ENCODE data around the gene MYO10.

DNA sequence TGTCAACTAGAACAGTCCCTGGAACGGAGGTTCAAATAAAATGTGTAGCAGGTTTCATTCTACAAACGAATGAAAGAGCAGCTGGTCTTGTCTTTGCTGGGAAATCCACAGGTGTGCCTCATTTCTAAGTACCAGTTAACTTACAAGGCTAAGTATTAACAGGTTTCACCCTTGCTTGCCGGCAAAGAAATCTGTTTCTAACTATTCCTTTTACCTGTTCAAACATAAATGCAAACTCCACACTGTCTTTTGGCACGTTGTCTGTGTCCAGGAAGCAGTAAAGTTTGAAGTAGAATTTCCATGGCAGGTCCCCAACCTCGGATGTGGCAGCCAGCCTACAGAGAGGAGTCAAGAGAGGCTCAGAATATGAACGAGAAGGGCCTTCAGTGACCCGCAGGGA, 264.9 kb downstream of the MYO10 start:
- TF ChIP-seq EZH2 (IDR thresholded peaks at IDR 0.05; ENCODE audit: low read depth, unreplicated experiment) (no peak), CTCF (conservative IDR thresholded peaks at IDR 0.05; ENCODE audit: low read depth in 2 of 2) (no peak), POLR2AphosphoS5 (IDR thresholded peaks at IDR 0.05; ENCODE audit: low read depth) (no peak), EZH2phosphoT487 (IDR thresholded peaks at IDR 0.05; ENCODE audit: unreplicated experiment) (no peak), ZNF114 (CRISPR knock-in tag; IDR thresholded peaks at IDR 0.05) (no peak), JUNB (IDR thresholded peaks at IDR 0.05; ENCODE audit: unreplicated experiment) (no peak), CREB1 (CRISPR knock-in tag; IDR thresholded peaks at IDR 0.05; ENCODE audit: low read depth) (no peak), NANOG (IDR thresholded peaks at IDR 0.05; ENCODE audit: borderline replicate concordance) (no peak), REST (IDR thresholded peaks at IDR 0.05; ENCODE audit: unreplicated experiment) (no peak)

Measured in GM23338 (cell line).